Measurements from ENCODE around the gene SELP.
"Not testable (repeated sequence)": the region's sequence is repeated elsewhere in the genome, so short reads cannot be mapped to it uniquely, and the experiment has no call there.

Gene SELP

DNA sequence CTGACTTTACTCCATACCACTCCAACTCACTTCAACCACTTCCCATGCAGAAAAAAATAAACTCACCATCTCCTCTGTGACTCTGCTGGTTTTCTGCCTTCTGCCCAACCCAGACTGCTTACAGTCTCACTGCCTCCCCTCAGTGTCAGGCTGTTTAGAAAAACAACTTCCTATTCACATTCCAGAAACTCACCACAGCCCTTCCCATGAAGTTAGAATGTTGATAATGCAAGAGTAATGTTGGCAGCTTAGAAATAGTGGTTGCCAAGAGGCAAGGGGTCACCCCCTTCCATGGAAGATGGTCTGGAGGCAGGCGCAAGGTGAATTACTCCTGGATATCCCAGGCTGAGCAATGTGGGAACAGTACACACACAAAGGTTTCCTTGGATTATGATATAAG lies at the start of gene SELP:
SELP (minus strand) TSS at position 119 of the 400 bp plus-strand sequence; CDS start at position 69, 50 bp downstream.
- H3K9me3 Mint-ChIP-seq, result peaks cover 19% of the 10 kb centered on the region
- no peaks in the 10 kb centered on the region for H3K27me3 Mint-ChIP-seq
- H3K36me3 Mint-ChIP-seq (ENCODE audit: low read depth), result peaks cover 11% of the 10 kb centered on the region
- ATAC-seq (no peak), DNase-seq (no peak)
- no peak within 1 kb of the TSS for H3K4me3 Mint-ChIP-seq
- peaks cover 54% of the 10 kb centered on the region for H3K4me1 Mint-ChIP-seq
- H3K27ac Mint-ChIP-seq, result no peak within 1 kb of the TSS

DNA sequence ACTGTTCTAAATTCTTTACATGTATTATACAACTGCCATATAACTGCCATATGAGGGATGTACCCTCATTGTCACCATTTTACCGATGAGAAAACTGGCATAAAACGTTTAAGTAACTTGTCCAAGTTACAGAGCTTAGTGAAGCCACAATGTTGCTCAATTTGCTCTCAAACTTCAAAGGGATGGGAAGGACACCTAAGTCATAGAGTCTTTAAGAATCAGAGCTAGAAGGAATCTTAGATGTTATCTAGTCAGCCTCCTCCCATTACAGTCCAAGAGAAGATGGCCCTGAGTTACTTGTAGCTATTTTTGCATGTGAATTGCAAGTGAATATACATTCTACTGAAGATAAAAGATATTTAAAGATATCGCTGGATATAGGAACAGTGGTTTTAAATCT lies 49.8 kb upstream of the SELP start:
- ATAC-seq (no peak), DNase-seq (no peak)
- Mint-ChIP-seq H3K27me3 (no peaks in the 10 kb centered on the region), H3K4me1 (peaks cover 68% of the 10 kb centered on the region), H3K4me3 (peak overlapping the region; percentile 6), H3K27ac (peak overlapping the region; percentile 94), H3K36me3 (ENCODE audit: low read depth) (no peaks in the 10 kb centered on the region), H3K9me3 (no peaks in the 10 kb centered on the region)

DNA sequence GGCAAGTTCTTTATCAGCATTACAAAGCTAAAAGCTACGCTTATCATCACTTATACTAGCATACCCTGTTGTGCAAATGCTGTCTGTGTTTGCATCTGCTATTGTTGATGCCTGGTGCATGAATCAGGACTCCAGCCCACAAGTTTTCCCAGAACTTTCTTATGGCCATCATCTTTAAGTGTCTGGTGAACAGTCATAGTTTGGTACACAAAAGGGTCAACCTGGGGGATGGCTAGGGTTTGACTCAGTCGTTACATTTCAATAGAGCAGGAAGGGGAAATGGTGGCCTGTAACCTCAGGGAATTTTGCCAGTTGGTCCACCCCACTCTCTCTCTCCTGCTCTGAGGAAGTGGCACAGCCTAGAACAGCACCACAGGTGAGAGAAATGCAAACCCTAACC lies 46.1 kb upstream of the SELP start:
- H3K27ac Mint-ChIP-seq, result peak overlapping the region; percentile 41
- H3K9me3 Mint-ChIP-seq, result peaks cover 7% of the 10 kb centered on the region
- H3K4me3 Mint-ChIP-seq, result no peak overlapping the region
- no peaks in the 10 kb centered on the region for H3K27me3 Mint-ChIP-seq
- peaks cover 7% of the 10 kb centered on the region for H3K36me3 Mint-ChIP-seq (ENCODE audit: low read depth)
- no peak for DNase-seq
- ATAC-seq, result no peak
- H3K4me1 Mint-ChIP-seq, result peaks cover 62% of the 10 kb centered on the region

DNA sequence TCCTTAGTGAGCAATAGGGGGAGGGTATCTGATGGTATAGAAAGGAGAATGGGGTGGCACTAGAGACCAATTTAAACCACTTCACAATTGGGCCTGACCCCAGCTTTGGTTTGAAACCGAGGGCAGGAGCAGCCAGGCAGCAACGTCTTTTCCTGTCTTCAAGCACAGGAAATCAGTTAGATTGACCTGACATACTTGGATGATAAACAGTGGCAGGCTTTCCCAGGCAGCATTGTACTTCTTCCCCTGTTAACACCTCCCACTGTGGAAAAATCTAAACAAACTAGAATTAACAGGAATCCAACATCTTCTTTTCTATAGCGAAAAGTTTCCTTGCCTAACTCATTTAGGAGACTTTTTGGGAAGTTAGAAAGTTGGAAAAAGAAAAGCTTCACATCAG lies 40.9 kb upstream of the SELP start:
- Mint-ChIP-seq H3K27me3 (no peaks in the 10 kb centered on the region), H3K4me3 (no peak overlapping the region), H3K27ac (no peak overlapping the region), H3K4me1 (peaks cover 59% of the 10 kb centered on the region), H3K36me3 (ENCODE audit: low read depth) (peaks cover 33% of the 10 kb centered on the region), H3K9me3 (peaks cover 16% of the 10 kb centered on the region)
- DNase-seq, result no peak
- ATAC-seq, result no peak

DNA sequence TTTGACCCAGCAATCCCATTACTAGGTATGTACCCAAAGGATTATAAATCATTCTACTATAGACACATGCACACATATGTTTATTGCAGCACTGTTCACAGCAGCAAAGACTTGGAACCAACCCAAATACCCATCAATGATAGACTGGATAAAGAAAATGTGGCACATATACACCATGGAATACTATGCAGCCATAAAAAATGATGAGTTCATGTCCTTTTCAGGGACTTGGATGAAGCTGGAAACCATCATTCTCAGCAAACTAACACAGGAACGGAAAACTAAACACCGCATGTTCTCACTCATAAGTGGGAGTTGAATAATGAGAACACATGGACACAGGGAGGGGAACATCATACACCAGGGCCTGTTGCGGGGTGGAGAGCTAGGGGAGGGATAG lies 40.3 kb upstream of the SELP start:
- peaks cover 33% of the 10 kb centered on the region for H3K36me3 Mint-ChIP-seq (ENCODE audit: low read depth)
- H3K9me3 Mint-ChIP-seq, result peaks cover 16% of the 10 kb centered on the region
- not testable (repeated sequence) for DNase-seq, H3K27ac Mint-ChIP-seq, ATAC-seq, H3K4me3 Mint-ChIP-seq, H3K27me3 Mint-ChIP-seq
- peaks cover 54% of the 10 kb centered on the region for H3K4me1 Mint-ChIP-seq

DNA sequence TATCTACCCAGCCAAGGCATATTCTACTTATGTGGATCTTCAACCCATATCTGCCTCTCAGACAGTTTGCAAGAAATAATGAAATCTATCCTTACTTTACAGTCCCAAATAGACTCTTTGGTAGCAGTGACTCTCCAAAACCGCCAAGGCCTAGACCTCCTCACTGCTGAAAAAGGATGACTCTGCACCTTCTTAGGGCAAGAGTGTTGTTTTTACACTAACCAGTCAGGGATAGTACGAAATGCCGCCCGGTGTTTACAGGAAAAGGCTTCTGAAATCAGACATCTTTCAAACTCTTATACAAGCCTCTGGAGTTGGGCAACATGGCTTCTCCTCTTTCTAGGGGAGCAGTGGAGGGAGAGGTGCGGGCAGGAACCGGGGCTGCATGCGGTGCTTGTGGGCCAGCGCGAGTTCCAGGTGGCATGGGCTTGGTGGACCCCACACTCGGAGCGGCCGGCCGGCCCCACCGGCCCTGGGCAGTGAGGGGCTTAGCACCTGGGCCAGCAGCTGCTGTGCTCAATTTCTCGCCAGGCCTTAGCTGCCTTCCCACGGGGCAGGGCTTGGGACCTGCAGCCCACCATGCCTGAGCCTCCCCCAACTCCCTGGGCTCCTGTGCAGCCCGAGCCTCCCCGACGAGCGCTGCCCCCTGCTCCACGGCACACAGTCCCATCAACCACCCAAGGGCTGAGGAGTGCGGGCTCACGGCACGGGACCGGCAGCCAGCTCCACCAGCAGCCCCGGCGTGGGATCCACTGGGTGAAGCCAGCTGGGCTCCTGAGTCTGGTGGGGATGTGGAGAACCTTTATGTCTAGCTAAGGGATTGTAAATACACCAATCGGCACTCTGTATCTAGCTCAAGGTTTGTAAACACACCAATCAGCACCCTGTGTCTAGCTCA lies 38.0 kb upstream of the SELP start:
- ATAC-seq, DNase-seq, H3K27me3 Mint-ChIP-seq: not testable (repeated sequence)
- H3K27ac Mint-ChIP-seq, result peak overlapping the region; percentile 97
- H3K36me3 Mint-ChIP-seq (ENCODE audit: low read depth), result peaks cover 32% of the 10 kb centered on the region
- peak overlapping the region; percentile 76 for H3K4me3 Mint-ChIP-seq
- H3K9me3 Mint-ChIP-seq, result peaks cover 11% of the 10 kb centered on the region
- H3K4me1 Mint-ChIP-seq, result peaks cover 67% of the 10 kb centered on the region

DNA sequence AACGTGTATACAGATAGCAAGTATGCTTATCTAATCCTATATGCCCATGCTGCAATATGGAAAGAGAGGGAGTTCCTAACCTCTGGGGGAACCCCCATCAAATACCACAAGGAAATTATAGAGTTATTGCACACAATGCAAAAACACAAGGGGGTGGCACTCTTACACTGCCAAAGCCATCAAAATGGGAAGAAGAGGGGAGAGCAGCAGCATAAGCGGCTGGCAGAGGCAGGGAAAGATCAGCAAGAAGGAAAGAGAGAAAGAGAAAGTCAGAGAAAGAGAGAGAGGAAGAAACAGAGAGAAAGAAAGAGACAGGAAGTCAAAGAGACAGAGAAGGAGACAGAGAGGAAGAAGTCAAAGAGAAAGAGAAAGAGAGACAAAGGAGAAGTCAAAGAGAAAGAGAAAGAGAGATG lies 37.3 kb upstream of the SELP start:
- H3K9me3 Mint-ChIP-seq, DNase-seq, H3K27me3 Mint-ChIP-seq: not testable (repeated sequence)
- peak; percentile 80 for ATAC-seq
- Mint-ChIP-seq H3K27ac (peak overlapping the region; percentile 97), H3K4me1 (peaks cover 69% of the 10 kb centered on the region), H3K36me3 (ENCODE audit: low read depth) (peaks cover 30% of the 10 kb centered on the region), H3K4me3 (peak overlapping the region; percentile 76)

DNA sequence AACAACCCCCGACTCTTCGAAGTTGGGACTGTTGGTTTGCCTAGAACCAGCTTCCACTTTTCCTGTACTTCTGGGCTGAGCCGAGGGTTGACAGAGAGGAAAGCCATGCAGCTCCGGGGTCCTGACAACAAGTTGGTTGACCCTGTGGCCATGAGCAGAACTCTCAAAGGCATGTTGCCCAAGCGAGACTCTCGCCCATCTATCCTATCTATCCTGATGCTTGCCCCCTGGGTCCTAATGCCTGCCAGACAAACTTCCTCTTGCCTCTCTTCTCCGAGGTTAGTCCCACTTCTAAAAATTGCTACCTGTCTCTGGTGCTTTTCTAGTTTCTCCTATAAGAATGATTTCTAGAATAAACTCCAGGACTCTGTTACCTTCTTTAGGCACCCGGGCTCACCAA lies 32.8 kb upstream of the SELP start:
- H3K27ac Mint-ChIP-seq, H3K27me3 Mint-ChIP-seq, ATAC-seq, H3K9me3 Mint-ChIP-seq, DNase-seq: not testable (repeated sequence)
- peaks cover 14% of the 10 kb centered on the region for H3K36me3 Mint-ChIP-seq (ENCODE audit: low read depth)
- peak overlapping the region; percentile 74 for H3K4me3 Mint-ChIP-seq
- H3K4me1 Mint-ChIP-seq, result peaks cover 61% of the 10 kb centered on the region

DNA sequence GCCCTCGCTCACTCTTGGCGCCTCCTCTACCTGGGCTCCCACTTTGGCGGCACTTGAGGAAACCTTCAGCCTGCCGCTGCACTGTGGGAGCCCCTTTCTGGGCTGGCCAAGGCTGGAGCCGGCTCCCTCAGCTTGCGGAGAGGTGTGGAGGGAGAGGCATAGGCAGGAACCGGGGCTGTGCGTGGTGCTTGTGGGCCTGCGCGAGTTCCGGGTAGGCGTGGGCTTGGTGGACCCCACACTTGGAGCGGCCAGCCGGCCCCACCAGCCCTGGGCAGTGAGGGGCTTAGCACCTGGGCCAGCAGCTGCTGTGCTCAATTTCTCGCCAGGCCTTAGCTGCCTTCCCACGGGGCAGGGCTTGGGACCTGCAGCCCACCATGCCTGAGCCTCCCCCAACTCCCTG lies 31.1 kb upstream of the SELP start:
- not testable (repeated sequence) for H3K9me3 Mint-ChIP-seq, H3K27me3 Mint-ChIP-seq, H3K4me3 Mint-ChIP-seq, ATAC-seq, H3K27ac Mint-ChIP-seq, DNase-seq
- peaks cover 13% of the 10 kb centered on the region for H3K36me3 Mint-ChIP-seq (ENCODE audit: low read depth)
- peaks cover 55% of the 10 kb centered on the region for H3K4me1 Mint-ChIP-seq

DNA sequence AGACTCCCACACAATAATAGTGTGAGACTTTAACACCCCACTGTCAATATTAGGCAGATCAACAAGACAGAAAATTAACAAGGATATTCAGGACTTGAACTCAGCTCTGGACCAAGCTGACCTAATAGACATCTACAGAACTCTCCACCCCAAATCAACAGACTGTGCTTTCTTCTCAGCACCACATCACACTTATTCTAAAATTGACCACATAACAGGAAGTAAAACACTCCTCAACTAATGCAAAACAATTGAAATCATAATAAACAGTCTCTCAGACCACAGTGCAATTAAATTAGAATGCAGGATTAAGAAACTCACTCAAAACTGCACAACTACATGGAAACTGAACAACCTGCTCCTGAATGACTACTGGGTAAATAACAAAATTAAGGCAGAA lies 28.9 kb upstream of the SELP start:
- H3K4me1 Mint-ChIP-seq, result peaks cover 60% of the 10 kb centered on the region
- peak overlapping the region; percentile 1 for H3K27ac Mint-ChIP-seq
- not testable (repeated sequence) for ATAC-seq, H3K4me3 Mint-ChIP-seq, H3K27me3 Mint-ChIP-seq, H3K9me3 Mint-ChIP-seq, DNase-seq
- peaks cover 12% of the 10 kb centered on the region for H3K36me3 Mint-ChIP-seq (ENCODE audit: low read depth)

DNA sequence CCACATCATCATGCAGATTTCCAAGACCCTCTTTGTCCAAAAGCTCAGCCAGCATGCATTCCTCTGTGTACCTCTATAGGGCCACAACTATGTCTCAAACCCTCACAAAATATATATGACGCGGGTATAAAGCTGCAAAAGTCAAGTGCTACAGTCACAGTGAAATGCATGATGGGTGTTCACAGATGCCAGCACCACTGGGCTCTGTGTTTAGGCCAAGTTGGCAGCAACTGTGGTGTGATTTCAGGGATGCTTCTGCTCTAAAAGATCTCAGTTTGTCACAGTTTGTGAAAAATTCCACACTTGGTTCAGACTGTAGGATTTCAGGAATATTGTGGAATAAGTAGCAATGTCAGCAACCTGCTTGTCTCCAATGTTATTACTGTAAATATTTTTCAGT lies 23.9 kb upstream of the SELP start:
- Mint-ChIP-seq H3K4me1 (peaks cover 49% of the 10 kb centered on the region), H3K36me3 (ENCODE audit: low read depth) (peaks cover 8% of the 10 kb centered on the region), H3K9me3 (peaks cover 10% of the 10 kb centered on the region), H3K27me3 (no peaks in the 10 kb centered on the region), H3K4me3 (no peak overlapping the region), H3K27ac (no peak overlapping the region)
- ATAC-seq, result no peak
- DNase-seq, result no peak

DNA sequence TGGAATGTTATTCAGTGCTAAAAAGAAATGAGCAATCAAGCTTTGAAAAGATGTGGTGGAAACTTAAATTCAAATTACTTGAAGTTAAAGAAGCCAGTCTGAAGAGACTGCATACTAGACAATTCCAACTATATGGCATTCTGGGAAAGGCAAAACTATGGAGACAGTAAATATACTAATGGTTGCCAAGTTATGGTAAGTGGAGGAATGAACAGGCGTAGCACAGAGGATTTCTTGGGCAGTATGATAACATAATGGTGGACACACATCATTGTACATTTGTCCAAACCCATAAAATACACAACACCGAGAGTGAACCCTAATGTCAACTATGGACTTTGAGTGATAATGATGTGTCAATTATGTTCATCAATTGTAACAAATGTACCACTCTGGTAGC lies 21.1 kb upstream of the SELP start:
- H3K36me3 Mint-ChIP-seq (ENCODE audit: low read depth), result peaks cover 7% of the 10 kb centered on the region
- H3K4me1 Mint-ChIP-seq, result peaks cover 47% of the 10 kb centered on the region
- H3K9me3 Mint-ChIP-seq, result peaks cover 17% of the 10 kb centered on the region
- H3K27ac Mint-ChIP-seq, result no peak overlapping the region
- no peak for ATAC-seq
- no peak overlapping the region for H3K4me3 Mint-ChIP-seq
- H3K27me3 Mint-ChIP-seq, result no peaks in the 10 kb centered on the region
- no peak for DNase-seq

DNA sequence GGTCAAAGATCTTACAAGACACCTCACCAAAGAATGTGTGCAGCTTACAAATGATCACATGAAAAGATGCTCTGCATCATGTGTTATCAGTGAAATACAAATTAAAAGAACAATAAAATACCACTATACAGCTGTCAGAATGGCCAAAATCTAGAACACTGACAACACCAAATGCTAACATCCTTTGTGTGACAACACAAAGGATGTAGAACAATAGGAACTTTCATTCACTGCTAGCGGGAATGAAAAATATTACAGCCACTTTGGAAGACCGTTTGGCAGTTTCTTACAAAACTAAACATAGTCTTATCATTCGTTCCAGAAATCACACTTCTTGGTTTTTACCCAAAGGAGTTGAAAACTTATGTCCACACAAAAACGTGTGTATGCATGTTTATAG lies 20.6 kb upstream of the SELP start:
- DNase-seq, result no peak
- Mint-ChIP-seq H3K36me3 (ENCODE audit: low read depth) (peaks cover 7% of the 10 kb centered on the region), H3K9me3 (peaks cover 17% of the 10 kb centered on the region), H3K4me1 (peaks cover 43% of the 10 kb centered on the region), H3K4me3 (no peak overlapping the region), H3K27ac (no peak overlapping the region), H3K27me3 (no peaks in the 10 kb centered on the region)
- ATAC-seq, result no peak

DNA sequence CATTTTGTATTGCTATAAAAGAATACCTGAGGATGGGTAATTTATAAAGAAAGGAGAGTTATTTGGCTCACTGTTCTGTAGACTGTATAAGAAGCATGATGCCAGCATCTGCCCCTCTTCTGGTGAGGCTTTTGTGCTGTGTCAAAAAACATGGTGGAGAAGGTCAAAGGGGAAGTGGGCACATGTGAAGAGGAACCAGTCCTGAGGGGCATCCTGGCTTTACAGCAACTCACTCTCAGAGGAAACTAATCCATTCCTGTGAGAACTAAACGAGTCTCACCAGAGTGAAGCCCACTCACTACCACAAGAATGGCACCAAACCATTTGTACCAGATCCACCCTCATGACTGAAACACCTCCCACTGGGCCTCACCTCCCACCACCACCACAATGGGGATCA lies 18.8 kb upstream of the SELP start:
- peaks cover 13% of the 10 kb centered on the region for H3K9me3 Mint-ChIP-seq
- H3K27me3 Mint-ChIP-seq, result no peaks in the 10 kb centered on the region
- peaks cover 37% of the 10 kb centered on the region for H3K4me1 Mint-ChIP-seq
- H3K36me3 Mint-ChIP-seq (ENCODE audit: low read depth), result peaks cover 5% of the 10 kb centered on the region
- DNase-seq, result no peak
- peak; percentile 55 for ATAC-seq
- H3K27ac Mint-ChIP-seq, result peak overlapping the region; percentile 87
- peak overlapping the region; percentile 9 for H3K4me3 Mint-ChIP-seq

DNA sequence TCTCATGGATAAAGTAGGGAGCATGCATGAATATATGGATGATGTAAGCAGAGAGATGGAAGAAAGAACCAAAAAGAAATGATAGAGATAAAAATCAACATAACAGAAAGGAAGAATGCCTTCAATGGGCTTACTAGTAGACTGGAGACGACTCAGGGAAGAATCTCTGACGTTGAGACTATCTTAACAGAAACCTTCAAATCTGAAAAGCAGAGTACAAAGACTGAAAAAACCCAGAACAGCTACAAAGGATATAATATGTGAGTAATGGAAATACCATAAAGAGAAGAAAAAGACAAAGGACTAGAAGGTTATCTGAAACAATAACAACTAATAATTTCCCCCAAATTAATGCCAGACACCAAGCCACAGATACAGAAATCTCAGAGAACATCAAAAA lies 18.3 kb upstream of the SELP start:
- H3K27ac Mint-ChIP-seq, result peak overlapping the region; percentile 87
- H3K4me3 Mint-ChIP-seq, result peak overlapping the region; percentile 9

More for the DNA sequence above, 18.3 kb upstream of the SELP start:
- Mint-ChIP-seq H3K9me3 (peaks cover 13% of the 10 kb centered on the region), H3K4me1 (peaks cover 37% of the 10 kb centered on the region), H3K27me3 (no peaks in the 10 kb centered on the region), H3K36me3 (ENCODE audit: low read depth) (peaks cover 5% of the 10 kb centered on the region)
- DNase-seq (no peak), ATAC-seq (peak; percentile 71)

Data from activated naive CD8-positive, alpha-beta T cell treated with anti-CD3 and anti-CD28 coated beads, Interleukin-2, amount 50 U/mL, for 24 hours (primary cell).